ENCODE measurements around the gene TMEM174.

Gene TMEM174

GRCh38 chr5:73132759-73133158, 40.2 kb upstream of the TMEM174 start:
- H3K27ac ChIP-seq = no peak overlapping the region
- no peak for TF ChIP-seq ZFX (IDR thresholded peaks at IDR 0.05)
- TF ChIP-seq, protein P1, sequence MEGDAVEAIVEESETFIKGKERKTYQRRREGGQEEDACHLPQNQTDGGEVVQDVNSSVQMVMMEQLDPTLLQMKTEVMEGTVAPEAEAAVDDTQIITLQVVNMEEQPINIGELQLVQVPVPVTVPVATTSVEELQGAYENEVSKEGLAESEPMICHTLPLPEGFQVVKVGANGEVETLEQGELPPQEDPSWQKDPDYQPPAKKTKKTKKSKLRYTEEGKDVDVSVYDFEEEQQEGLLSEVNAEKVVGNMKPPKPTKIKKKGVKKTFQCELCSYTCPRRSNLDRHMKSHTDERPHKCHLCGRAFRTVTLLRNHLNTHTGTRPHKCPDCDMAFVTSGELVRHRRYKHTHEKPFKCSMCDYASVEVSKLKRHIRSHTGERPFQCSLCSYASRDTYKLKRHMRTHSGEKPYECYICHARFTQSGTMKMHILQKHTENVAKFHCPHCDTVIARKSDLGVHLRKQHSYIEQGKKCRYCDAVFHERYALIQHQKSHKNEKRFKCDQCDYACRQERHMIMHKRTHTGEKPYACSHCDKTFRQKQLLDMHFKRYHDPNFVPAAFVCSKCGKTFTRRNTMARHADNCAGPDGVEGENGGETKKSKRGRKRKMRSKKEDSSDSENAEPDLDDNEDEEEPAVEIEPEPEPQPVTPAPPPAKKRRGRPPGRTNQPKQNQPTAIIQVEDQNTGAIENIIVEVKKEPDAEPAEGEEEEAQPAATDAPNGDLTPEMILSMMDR (conservative IDR thresholded peaks at IDR 0.05) = no peak

DNA sequence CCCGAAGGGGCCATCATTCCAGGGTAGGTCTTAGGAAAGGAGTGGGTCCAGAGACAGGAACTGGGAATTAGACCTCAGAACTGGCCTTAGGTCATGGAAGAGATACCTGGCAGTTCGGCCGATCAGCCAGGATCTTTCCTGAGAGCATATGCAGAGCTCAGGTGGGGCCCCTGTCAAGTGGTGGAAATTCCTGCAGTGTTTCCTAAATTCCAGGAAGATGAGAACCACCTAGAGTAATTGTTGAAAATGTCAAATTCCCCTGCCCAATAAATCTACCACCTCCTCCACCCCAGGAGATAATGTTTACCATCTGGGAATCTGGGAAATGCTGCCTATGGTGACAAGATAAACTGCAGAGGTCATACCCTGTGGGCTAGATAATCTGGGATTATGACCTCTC, 38.0 kb upstream of the TMEM174 start:
- no peak overlapping the region for H3K27ac ChIP-seq
- TF ChIP-seq ZFX (IDR thresholded peaks at IDR 0.05) = no peak
- TF ChIP-seq, protein P1 (conservative IDR thresholded peaks at IDR 0.05) = no peak

DNA sequence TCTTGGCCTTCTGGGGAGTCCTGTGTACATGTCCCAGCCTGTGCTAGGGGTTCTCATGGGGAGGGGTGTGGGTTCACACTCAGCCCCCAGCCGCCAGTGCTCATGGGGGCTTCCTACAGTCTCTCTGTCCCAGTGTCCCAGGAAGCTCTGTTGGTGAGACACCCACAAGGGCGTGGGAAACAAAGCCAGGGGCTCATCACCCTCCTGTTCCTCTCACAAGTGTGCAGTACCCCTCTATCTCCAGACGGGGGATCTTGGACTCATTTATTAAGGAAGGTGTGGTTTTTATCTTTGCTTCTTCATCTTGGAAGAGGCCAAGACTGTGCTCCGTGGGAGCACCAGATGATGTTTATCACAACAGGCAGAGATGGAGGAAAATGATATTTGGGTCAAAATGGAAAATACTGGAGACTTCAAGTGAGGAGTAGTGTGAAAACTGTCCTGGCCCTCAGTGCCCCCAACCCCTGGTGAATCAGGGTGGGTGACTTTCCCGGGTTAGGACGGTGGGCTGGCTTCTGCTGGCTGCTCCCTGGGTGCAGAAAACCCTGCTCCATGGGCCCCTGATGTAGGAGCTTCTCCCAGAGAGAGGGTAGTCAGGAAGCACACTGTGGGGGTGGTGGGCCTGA, 37.5 kb upstream of the TMEM174 start:
- TF ChIP-seq ZFX (IDR thresholded peaks at IDR 0.05) = no peak
- TF ChIP-seq, protein P1 (conservative IDR thresholded peaks at IDR 0.05) = peak; percentile 44; the same call in 1 of the 2 replicates
- no peak overlapping the region for H3K27ac ChIP-seq

DNA sequence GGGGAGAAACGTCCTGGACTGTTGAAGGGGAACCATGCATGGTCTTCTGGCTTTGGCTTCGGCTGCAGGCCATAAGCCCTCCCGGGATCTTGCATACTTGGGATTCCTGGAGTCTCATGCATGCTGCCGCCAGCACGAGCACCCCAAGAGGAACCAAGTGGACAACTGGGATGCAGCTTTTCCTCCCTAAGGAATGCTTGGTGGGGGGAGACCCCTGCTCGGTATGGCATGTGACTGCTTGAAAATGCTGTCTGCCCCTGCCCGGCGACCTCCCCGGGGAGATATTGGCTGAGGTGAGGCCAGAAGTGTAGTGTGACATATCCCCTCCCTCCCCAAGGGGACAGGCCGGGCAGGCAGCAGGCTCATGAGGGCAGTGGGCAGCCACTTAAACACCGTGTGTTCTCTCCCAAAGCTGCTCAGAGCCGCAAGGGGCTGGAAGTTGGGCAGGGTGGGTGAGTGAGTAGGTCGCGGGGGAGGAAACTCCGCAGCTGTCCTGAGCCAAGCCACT, 36.9 kb upstream of the TMEM174 start:
- TF ChIP-seq ZFX (IDR thresholded peaks at IDR 0.05) = no peak
- TF ChIP-seq, protein P1 (conservative IDR thresholded peaks at IDR 0.05) = no peak
- no peak overlapping the region for H3K27ac ChIP-seq

DNA sequence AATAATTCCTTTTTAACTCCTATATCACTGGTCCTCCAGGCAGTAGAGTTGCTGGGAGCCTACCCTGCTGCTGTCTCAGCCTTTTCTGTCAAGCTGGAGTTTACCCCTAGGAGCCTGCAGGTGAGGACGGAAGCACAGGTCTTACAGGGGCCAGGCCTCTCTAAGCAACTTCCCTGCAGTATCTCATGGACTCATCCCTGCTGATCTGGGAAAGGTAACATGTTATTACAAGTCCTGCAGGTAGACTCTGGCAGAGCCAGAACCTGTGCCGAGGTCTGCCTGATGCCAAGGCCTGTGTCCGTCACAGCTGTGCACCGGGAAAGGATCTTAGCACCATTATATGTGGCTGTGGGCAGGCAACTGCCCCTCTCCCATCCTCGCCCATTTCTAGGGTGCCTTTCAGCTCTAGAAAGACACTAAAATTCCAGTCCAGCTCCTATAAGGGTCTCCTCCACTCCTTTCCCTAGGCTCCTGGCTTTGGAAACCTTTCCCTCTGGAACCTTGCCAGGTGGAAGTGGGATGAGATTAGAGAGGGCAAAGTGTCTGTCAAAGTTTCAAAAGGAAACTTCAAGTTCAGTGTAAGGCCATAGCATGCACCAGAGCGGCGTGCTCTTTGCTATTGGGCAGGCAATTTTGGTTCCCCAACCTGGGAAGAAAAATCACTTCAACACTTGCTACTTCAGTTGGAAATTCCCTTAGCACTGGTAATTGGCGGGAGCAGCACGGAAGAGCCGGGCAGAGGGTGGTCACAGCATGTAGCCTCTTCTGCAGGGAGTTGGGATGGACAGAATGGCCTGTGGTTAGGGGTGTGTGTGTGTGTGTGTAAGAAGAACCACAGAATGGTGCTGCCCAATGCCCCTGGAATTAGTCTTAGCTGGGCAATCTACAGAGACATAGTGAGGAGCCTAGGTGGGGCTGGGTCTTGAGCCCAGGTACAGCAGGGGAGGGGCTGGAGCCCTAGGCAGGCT, 35.1 kb upstream of the TMEM174 start:
- H3K27ac ChIP-seq = no peak overlapping the region

GRCh38 chr5:73139485-73139884, 33.5 kb upstream of the TMEM174 start:
- no peak for TF ChIP-seq ZFX (IDR thresholded peaks at IDR 0.05)
- TF ChIP-seq, protein P1 (conservative IDR thresholded peaks at IDR 0.05) = no peak
- no peak overlapping the region for H3K27ac ChIP-seq

More for the DNA sequence above, 35.1 kb upstream of the TMEM174 start:
- no peak for TF ChIP-seq ZFX (IDR thresholded peaks at IDR 0.05)

DNA sequence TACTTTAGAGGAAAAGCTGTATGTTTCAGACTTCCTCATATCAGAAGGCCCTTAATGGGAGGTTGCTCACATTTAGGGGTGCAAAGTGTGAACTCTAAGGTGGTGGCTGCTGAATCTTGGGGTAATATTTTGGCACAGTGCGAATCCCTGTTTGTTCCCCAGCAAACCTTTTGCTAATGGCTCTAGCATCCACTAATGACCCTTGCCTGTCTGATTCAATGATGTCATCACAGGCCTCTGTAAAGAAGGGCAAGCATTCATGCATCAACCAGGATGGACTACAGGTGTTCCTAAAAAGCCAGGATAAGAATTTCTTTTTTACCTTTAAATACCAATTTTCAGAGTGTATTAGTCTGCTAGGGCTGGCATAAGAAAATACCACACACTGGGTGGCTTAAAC, 32.2 kb upstream of the TMEM174 start:
- no peak overlapping the region for H3K27ac ChIP-seq
- no peak for TF ChIP-seq ZFX (IDR thresholded peaks at IDR 0.05)
- TF ChIP-seq, protein P1 (conservative IDR thresholded peaks at IDR 0.05) = no peak

Measured in C4-2B (cell line).